ENCODE measurements around the gene CBLC.

GRCh38 chr19:44839276-44839675 lies 61.6 kb downstream of the CBLC start:
- TF ChIP-seq CTCF (conservative IDR thresholded peaks at IDR 0.05) (no peak), ZFX (IDR thresholded peaks at IDR 0.05) (no peak)
